GM12878 (cell line): Measurements from ENCODE around the gene SEC11A. TPM values are rescaled to one million over a fixed set of nuclear protein-coding genes. Genes with fewer than 3 reads are reported as not detected.

Experiments
- ATAC-seq: fragments of 200-7000 bp; cut with Tn5 transposase; 3 replicates; pipeline ENCODE4 v1.9.1; 2020; ENCODE audit warnings: mild to moderate bottlenecking, moderate library complexity
- BruUV-seq: library from RNA; stranded (reverse); fragments of 400-500 nt; replicated peaks from 2 replicates; lab custom pipeline; 2021; lab: Mats Ljungman, UMichigan
- CTCF ChIA-PET: fragments of 300-600 bp; sonication (Branson Sonifier 250); formaldehyde crosslinking; extraction: SDS; loops from one replicate; lab custom pipeline; 2021; ENCODE audit warnings: inconsistent platforms; lab: Yijun Ruan, JAX
- POLR2A ChIA-PET: fragments of 350-600 bp; formaldehyde crosslinking; extraction: SDS; loops from one replicate; lab custom pipeline; 2021; ENCODE audit warnings: inconsistent platforms; lab: Charles Lee
- RAD21 ChIA-PET: fragments of 300-600 bp; sonication (Branson Sonifier 250); formaldehyde crosslinking; loops from one replicate; lab custom pipeline; 2023; ENCODE audit warnings: antibody characterized with exemption; ENCODE audit not compliant: unreplicated experiment; lab: Charles Lee
- SMC1A ChIA-PET: fragments of 300-600 bp; sonication (Branson Sonifier 250); formaldehyde crosslinking; loops from one replicate; lab custom pipeline; 2023; ENCODE audit not compliant: unreplicated experiment, uncharacterized antibody; lab: Charles Lee
- DNase-seq: peaks from one replicate; pipeline ENCODE4 v3.0.0-alpha.2; 2011; ENCODE audit warnings: low read depth, low spot score
- FAIRE-seq: peaks from 3 replicates; lab custom pipeline; 2011; peaks lifted over from hg19 to GRCh38; lab: Jason Lieb, UNC
- H2AFZ ChIP-seq: 2 replicates; pipeline ENCODE4 v1.6.0; 2011; ENCODE audit warnings: low read depth, low read length, control low read depth; ENCODE audit not compliant: control insufficient read depth
- H3K27ac ChIP-seq: 2 replicates; pipeline ENCODE4 v1.5.1; 2011; ENCODE audit warnings: control low read depth; ENCODE audit not compliant: control insufficient read depth, insufficient read depth
- H3K27me3 ChIP-seq, 2 experiments: replicated peaks in 1 of 2; 2 replicates each; pipeline versions ENCODE4 v1.6.0 to v1.6.1; 2011; ENCODE audit warnings: low read length in 1 of 2; ENCODE audit not compliant: control insufficient read depth in 2 of 2, insufficient read depth in 2 of 2
- H3K36me3 ChIP-seq, 2 experiments: 2 replicates each; pipeline ENCODE4 v1.5.1; 2011; ENCODE audit warnings: low read length in 1 of 2; ENCODE audit not compliant: control insufficient read depth in 2 of 2, insufficient read depth in 2 of 2
- H3K4me1 ChIP-seq: 2 replicates; pipeline ENCODE4 v1.6.1; 2011; ENCODE audit warnings: mild to moderate bottlenecking, low read length, moderate library complexity, mixed read lengths; ENCODE audit not compliant: control insufficient read depth, insufficient read depth
- H3K4me2 ChIP-seq: 2 replicates; pipeline ENCODE4 v1.6.0; 2011; ENCODE audit warnings: control low read depth; ENCODE audit not compliant: control insufficient read depth, insufficient read depth
- H3K4me3 ChIP-seq: fragments of 200-600 bp; sonication (generic); 2 replicates; pipeline ENCODE4 v1.5.1; 2016
- H3K79me2 ChIP-seq: 2 replicates; pipeline ENCODE4 v1.6.0; 2011; ENCODE audit warnings: low read length; ENCODE audit not compliant: control insufficient read depth, insufficient read depth
- H3K9ac ChIP-seq: 2 replicates; pipeline ENCODE4 v1.8.0; 2011; ENCODE audit warnings: low read length, control low read depth, mixed read lengths; ENCODE audit not compliant: control insufficient read depth, insufficient read depth
- H3K9me3 ChIP-seq: replicated peaks from 3 replicates; pipeline ENCODE4 v1.5.1; 2011; ENCODE audit warnings: mild to moderate bottlenecking, low read length; ENCODE audit not compliant: control insufficient read depth, insufficient read depth
- H4K20me1 ChIP-seq: 2 replicates; pipeline ENCODE4 v1.6.0; 2011; ENCODE audit not compliant: control insufficient read depth, insufficient read depth
- HDAC6 ChIP-seq: fragments of 200-600 bp; sonication (generic); IDR thresholded peaks from one replicate; pipeline ENCODE4 v1.8.0; 2017; ENCODE audit warnings: antibody characterized with exemption; ENCODE audit not compliant: unreplicated experiment
- IKZF1 ChIP-seq: fragments of 450-650 bp; conservative IDR thresholded peaks from 2 replicates; pipeline ENCODE4 v1.6.1; 2017; ENCODE audit warnings: antibody characterized with exemption, mild to moderate bottlenecking
- RCOR1 ChIP-seq: conservative IDR thresholded peaks from 2 replicates; pipeline ENCODE4 v1.6.1; 2012; ENCODE audit warnings: low read depth, low read length, improper control_type of control experiment
- SMAD1 ChIP-seq: fragments of 450-650 bp; IDR thresholded peaks from 2 replicates; pipeline ENCODE4 v1.6.1; 2018; ENCODE audit warnings: mild to moderate bottlenecking, low read depth; ENCODE audit not compliant: partially characterized antibody
- SMC3 ChIP-seq: IDR thresholded peaks from 2 replicates; pipeline ENCODE4 v1.6.1; 2011; ENCODE audit warnings: low read length, improper control_type of control experiment, borderline replicate concordance
- ZNF24 ChIP-seq: fragments of 450-650 bp; IDR thresholded peaks from 2 replicates; pipeline ENCODE4 v1.6.1; 2017; ENCODE audit warnings: antibody characterized with exemption, mild to moderate bottlenecking
- ZZZ3 ChIP-seq: IDR thresholded peaks from 2 replicates; pipeline ENCODE4 v1.6.1; 2011; ENCODE audit warnings: low read depth; ENCODE audit not compliant: control insufficient read depth, insufficient read length
- WGBS: methylation state at CpG from one replicate; pipeline ENCODE4 v1.1.6; 2016; ENCODE audit warnings: low lambda C conversion rate; ENCODE audit not compliant: insufficient replicate concordance, insufficient coverage; ENCODE audit errors: missing lambda C conversion rate; 5-methylcytosine and 5-hydroxymethylcytosine counted together
- in situ Hi-C: fragments of 300-500 bp; cut with MboI; formaldehyde crosslinking; loops from 9 replicates; pipeline ENCODE4 v1.14.3; 2018; ENCODE audit warnings: mixed read lengths
- intact Hi-C: fragments of 100-400 bp; cut with micrococcal nuclease; formaldehyde crosslinking; loops from one replicate; pipeline ENCODE4 v1.14.2; 2022; ENCODE audit not compliant: unreplicated experiment
- polyA plus RNA-seq, 11 experiments: library from polyadenylated mRNA; depleted of rRNA in 4 of 11; unstranded in 6 of 11; stranded (reverse) in 5 of 11; fragments of >200 nt; fragmentation: Nextera tagmentation in 4 of 11; fragmentation: Illumina TruSeq in 1 of 11; extraction: Ambion mirVana in 4 of 11; extraction: Trizol in 1 of 11; gene quantifications; 1 replicate in 1 of 11; 2 replicates in 10 of 11; pipeline versions ENCODE4 v1.2.1 to v1.2.3, GENCODE V29; 2011 to 2016; ENCODE audit warnings: inconsistent platforms in 2 of 11, missing spikeins in 2 of 11, low read depth in 1 of 11
- total RNA-seq, 4 experiments: library from RNA; depleted of rRNA in 3 of 4; stranded (reverse); fragments of >200 nt in 3 of 4; fragmentation: Illumina TruSeq in 1 of 4; extraction: Trizol in 1 of 4; gene quantifications; 2 replicates each; pipeline versions ENCODE4 v1.2.1 to v1.2.3, GENCODE V29; 2013 to 2021
- TF ChIP-seq, protein P1 (sequence below): fragments of 450-650 bp; formaldehyde crosslinking; IDR thresholded peaks from 2 replicates; pipeline ENCODE4 v1.5.0; 2022; ENCODE audit warnings: mild to moderate bottlenecking, missing genetic modification characterization
- TF ChIP-seq, protein P2 (sequence below): IDR thresholded peaks from 2 replicates; pipeline ENCODE4 v1.6.1; 2012; ENCODE audit warnings: mild to moderate bottlenecking, low read depth, low read length

The SEC11A gene
- total and polyA plus RNA-seq, 10 of the 15 experiments (the other 5 are each of a cell fraction or from before 2014, with no cell fraction given), result 99.2 to 159 (median 143) TPM

DNA sequence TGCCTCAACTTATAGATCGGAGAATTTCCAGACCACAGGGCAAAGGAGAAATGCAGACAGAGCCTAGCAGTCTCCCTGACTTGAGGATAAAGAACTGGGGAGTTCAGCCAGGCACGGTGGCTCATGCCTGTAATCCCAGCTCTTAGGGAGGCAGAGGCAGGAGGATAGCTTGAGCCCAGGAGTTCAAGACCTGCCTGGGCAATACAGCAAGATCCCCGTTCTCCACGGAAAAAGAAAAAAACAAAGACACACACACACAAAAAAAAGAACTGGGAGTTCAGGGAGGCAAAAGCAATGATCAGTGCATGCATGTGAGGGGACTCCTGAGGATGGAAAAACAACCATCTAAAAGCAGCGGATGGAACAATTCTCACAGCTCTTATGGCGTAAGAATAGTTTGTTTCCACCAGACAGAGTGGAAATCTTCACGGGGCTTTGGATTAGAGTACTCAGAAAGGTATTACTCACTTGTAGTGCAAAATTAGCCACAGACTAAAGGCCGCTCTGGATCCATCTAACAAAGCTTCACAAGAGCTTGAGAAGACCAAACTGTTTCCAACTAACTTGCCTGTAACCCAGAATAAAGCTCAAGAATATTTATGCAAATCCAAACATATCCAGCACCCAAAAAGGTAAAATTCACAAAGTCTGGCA, 16.3 kb downstream of the SEC11A start:
- H3K27me3 ChIP-seq, result no peaks in the 10 kb centered on the region
- no peak for TF ChIP-seq SMAD1
- no peak for TF ChIP-seq RCOR1
- no peak for TF ChIP-seq HDAC6
- TF ChIP-seq IKZF1, result no peak
- TF ChIP-seq ZNF24, result no peak
- TF ChIP-seq, protein P1, sequence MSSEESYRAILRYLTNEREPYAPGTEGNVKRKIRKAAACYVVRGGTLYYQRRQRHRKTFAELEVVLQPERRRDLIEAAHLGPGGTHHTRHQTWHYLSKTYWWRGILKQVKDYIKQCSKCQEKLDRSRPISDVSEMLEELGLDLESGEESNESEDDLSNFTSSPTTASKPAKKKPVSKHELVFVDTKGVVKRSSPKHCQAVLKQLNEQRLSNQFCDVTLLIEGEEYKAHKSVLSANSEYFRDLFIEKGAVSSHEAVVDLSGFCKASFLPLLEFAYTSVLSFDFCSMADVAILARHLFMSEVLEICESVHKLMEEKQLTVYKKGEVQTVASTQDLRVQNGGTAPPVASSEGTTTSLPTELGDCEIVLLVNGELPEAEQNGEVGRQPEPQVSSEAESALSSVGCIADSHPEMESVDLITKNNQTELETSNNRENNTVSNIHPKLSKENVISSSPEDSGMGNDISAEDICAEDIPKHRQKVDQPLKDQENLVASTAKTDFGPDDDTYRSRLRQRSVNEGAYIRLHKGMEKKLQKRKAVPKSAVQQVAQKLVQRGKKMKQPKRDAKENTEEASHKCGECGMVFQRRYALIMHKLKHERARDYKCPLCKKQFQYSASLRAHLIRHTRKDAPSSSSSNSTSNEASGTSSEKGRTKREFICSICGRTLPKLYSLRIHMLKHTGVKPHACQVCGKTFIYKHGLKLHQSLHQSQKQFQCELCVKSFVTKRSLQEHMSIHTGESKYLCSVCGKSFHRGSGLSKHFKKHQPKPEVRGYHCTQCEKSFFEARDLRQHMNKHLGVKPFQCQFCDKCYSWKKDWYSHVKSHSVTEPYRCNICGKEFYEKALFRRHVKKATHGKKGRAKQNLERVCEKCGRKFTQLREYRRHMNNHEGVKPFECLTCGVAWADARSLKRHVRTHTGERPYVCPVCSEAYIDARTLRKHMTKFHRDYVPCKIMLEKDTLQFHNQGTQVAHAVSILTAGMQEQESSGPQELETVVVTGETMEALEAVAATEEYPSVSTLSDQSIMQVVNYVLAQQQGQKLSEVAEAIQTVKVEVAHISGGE (CRISPR knock-in tag), result no peak
- no peak for TF ChIP-seq SMC3
- TF ChIP-seq ZZZ3, result no peak
- TF ChIP-seq, protein P2, sequence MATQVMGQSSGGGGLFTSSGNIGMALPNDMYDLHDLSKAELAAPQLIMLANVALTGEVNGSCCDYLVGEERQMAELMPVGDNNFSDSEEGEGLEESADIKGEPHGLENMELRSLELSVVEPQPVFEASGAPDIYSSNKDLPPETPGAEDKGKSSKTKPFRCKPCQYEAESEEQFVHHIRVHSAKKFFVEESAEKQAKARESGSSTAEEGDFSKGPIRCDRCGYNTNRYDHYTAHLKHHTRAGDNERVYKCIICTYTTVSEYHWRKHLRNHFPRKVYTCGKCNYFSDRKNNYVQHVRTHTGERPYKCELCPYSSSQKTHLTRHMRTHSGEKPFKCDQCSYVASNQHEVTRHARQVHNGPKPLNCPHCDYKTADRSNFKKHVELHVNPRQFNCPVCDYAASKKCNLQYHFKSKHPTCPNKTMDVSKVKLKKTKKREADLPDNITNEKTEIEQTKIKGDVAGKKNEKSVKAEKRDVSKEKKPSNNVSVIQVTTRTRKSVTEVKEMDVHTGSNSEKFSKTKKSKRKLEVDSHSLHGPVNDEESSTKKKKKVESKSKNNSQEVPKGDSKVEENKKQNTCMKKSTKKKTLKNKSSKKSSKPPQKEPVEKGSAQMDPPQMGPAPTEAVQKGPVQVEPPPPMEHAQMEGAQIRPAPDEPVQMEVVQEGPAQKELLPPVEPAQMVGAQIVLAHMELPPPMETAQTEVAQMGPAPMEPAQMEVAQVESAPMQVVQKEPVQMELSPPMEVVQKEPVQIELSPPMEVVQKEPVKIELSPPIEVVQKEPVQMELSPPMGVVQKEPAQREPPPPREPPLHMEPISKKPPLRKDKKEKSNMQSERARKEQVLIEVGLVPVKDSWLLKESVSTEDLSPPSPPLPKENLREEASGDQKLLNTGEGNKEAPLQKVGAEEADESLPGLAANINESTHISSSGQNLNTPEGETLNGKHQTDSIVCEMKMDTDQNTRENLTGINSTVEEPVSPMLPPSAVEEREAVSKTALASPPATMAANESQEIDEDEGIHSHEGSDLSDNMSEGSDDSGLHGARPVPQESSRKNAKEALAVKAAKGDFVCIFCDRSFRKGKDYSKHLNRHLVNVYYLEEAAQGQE, result no peak
- H3K4me2 ChIP-seq, result no peak overlapping the region
- POLR2A ChIA-PET, result interaction anchor here (0.5 to 1.1 kb wide), 3 partner anchors 14 to 36 kb away, joined by 3 to 7 read pairs (median 3); no protein-coding TSS in a partner anchor
- H3K4me3 ChIP-seq, result no peak overlapping the region
- CTCF ChIA-PET, result no interaction called here
- peaks cover 67% of the 10 kb centered on the region for H3K79me2 ChIP-seq
- no peak overlapping the region for H3K27ac ChIP-seq
- BruUV-seq, result no TSS peak
- WGBS, result 84% methylated on average over 8 of the region's 8 CpGs
- DNase-seq (no peak), ATAC-seq (no peak), FAIRE-seq (no peak)
- SMC1A ChIA-PET, result interaction anchor here (1.1 to 1.2 kb wide), 2 partner anchors 36 to 274 kb away, joined by 3 to 4 read pairs; no protein-coding TSS in a partner anchor
- RAD21 ChIA-PET, result no interaction called here
- intact Hi-C loops (no loop called here), in situ Hi-C loops (no loop called here)
- no peaks in the 10 kb centered on the region for H3K9me3 ChIP-seq
- H4K20me1 ChIP-seq, result 0 out of 2 replicates have a peak, but pooled peaks cover 2% of the 10 kb centered on the region
- H3K36me3 ChIP-seq, result peaks cover 0 to 7% of the 10 kb centered on the region in 2 experiments; a peak in 2 of 4 replicates
- no peak overlapping the region for H2AFZ ChIP-seq
- no peak overlapping the region for H3K9ac ChIP-seq
- no peaks in the 10 kb centered on the region; the same call in 1 of the 2 replicates for H3K4me1 ChIP-seq
